ENCODE data around the gene EEF1G. TPM values are rescaled to one million over a fixed set of nuclear protein-coding genes. Genes with fewer than 3 reads are reported as not detected.

Gene EEF1G
- total RNA-seq, 4 donors from 2014 or later = 1,068 to 1,537 (median 1,375) TPM

DNA sequence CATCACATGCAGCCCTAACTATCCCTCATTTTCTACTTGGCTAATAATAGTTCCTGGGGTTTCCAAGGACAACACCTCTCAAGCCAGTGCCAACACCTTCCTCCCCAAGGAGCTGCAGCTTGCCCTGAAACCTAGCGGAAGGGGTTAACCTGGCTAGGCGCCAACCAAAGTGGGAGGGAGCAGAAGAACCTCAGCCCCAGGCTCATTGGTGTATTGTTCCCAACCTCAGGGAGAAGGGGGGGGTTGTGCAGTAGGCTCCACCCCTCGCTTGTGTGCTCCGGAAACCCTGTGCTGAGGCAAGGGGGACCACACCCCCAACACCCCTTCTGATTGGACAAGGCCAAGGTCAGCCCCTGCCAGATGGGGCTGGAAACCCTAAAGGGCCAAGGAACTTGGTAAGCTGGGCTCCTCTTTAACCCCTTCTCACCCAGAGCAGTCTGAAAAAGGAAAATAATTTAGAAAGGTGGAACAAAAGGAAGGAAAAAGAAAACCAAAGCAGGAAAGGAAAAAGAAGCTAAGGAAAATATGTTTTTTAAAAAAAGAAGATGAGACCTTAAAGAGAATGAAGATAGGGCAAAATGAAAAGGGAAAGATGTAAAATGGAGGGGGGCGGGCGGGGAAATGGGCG lies 25.5 kb upstream of the EEF1G start:
- peak; percentile 98 for DNase-seq (ENCODE audit: extremely low spot score)
- 46% methylated on average over 5 of the region's 7 CpGs for WGBS
- H3K9me3 ChIP-seq = no peaks in the 10 kb centered on the region
- TF ChIP-seq, protein P1, sequence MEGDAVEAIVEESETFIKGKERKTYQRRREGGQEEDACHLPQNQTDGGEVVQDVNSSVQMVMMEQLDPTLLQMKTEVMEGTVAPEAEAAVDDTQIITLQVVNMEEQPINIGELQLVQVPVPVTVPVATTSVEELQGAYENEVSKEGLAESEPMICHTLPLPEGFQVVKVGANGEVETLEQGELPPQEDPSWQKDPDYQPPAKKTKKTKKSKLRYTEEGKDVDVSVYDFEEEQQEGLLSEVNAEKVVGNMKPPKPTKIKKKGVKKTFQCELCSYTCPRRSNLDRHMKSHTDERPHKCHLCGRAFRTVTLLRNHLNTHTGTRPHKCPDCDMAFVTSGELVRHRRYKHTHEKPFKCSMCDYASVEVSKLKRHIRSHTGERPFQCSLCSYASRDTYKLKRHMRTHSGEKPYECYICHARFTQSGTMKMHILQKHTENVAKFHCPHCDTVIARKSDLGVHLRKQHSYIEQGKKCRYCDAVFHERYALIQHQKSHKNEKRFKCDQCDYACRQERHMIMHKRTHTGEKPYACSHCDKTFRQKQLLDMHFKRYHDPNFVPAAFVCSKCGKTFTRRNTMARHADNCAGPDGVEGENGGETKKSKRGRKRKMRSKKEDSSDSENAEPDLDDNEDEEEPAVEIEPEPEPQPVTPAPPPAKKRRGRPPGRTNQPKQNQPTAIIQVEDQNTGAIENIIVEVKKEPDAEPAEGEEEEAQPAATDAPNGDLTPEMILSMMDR (IDR thresholded peaks at IDR 0.05) = peak in 1 of 3 experiments; percentile 20
- TF ChIP-seq EP300 (IDR thresholded peaks at IDR 0.05) = no peak
- no peak for TF ChIP-seq POLR2A (IDR thresholded peaks at IDR 0.05; ENCODE audit: low read depth)
- peak; percentile 74 to 90 for TF ChIP-seq POLR2AphosphoS5 (IDR thresholded peaks at IDR 0.05)
- H3K4me1 ChIP-seq = peaks cover 33 to 59% (median 43%) of the 10 kb centered on the region in 4 donors
- H3K27me3 ChIP-seq = no peaks in the 10 kb centered on the region
- peak overlapping the region; percentile 67 to 100 (median 94) for H3K4me3 ChIP-seq
- intact Hi-C loops (cut with DNase I) = loop anchor here (10.0 kb wide), 1 partner anchor 256 kb away; no protein-coding TSS in a partner anchor
- H3K36me3 ChIP-seq = peaks cover 42 to 50% (median 48%) of the 10 kb centered on the region in 4 donors
- H3K27ac ChIP-seq (replicated peaks in 1 of 4) = peak overlapping the region; percentile 90 to 99 (median 98)

DNA sequence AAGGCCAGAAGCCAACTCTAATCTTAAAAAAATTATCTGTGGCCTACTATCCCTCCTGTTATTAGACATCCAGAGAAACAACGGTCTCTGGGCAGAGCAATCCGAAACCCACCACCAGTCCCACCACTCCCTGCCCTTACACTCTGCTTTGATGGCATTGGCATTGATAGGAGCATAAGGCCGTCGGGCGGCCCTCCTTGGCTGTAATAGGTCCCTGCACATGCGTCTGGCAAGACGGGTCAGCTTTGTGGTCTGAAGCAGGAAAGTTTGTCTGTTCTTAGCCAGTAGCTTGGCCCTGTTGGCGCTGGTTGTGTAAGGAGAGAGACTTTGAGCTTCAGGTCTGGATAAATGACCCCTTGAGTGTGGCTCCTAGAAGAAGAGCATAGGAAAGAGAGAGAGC lies 21.4 kb upstream of the EEF1G start:
- no peak for DNase-seq (ENCODE audit: extremely low spot score)
- Histone ChIP-seq H3K27me3 (no peaks in the 10 kb centered on the region), H3K27ac (replicated peaks in 1 of 4) (no peak overlapping the region), H3K9me3 (no peaks in the 10 kb centered on the region), H3K4me3 (no peak overlapping the region), H3K4me1 (peaks cover 43 to 63% (median 51%) of the 10 kb centered on the region in 4 donors), H3K36me3 (peaks cover 48 to 54% (median 52%) of the 10 kb centered on the region in 4 donors)
- intact Hi-C loops (cut with DNase I) = loop anchor here (10.0 kb wide), 1 partner anchor 260 kb away; no protein-coding TSS in a partner anchor
- TF ChIP-seq POLR2A (IDR thresholded peaks at IDR 0.05; ENCODE audit: low read depth) = no peak
- no peak for TF ChIP-seq EP300 (IDR thresholded peaks at IDR 0.05)
- TF ChIP-seq, protein P1 (IDR thresholded peaks at IDR 0.05) = no peak
- WGBS = 90% methylated on average over 8 of the region's 8 CpGs

DNA sequence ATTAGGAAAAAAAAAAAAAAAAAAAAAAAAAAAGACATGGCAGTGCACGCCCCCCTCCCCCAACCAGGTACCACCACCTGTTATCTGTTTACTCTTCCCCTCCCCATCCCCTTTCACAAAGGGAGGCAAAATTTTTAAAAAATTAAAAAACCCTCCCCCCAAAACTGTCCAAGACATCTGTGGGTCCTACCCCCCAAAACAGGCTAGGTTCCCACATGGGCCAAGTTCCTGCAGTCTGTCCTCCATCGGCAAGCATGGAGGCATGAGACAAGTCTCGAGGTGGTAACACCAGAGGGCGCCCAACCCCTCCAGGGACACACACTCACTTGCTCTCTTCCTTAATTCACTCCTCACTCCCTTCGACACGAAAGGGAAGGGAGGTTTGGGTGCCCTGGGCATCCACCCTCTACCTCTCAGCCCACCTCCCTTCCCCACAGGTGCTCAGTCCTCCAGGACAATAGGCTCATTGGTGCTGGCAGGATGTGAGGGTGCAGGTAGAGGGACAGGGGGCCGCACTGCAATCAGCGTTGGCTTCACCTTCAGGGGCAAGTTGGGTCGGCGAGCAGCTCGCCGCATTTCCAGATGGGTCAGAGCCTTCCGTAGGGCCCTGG lies 19.8 kb upstream of the EEF1G start:
- 53% methylated on average over 13 of the region's 13 CpGs for WGBS
- Histone ChIP-seq H3K36me3 (peaks cover 47 to 58% (median 55%) of the 10 kb centered on the region in 4 donors), H3K27ac (replicated peaks in 1 of 4) (peak overlapping the region; percentile 92 to 97 (median 94)), H3K4me1 (peaks cover 35 to 55% (median 44%) of the 10 kb centered on the region in 4 donors), H3K4me3 (no peak overlapping the region), H3K27me3 (no peaks in the 10 kb centered on the region), H3K9me3 (no peaks in the 10 kb centered on the region)
- TF ChIP-seq, protein P1 (IDR thresholded peaks at IDR 0.05) = peak; percentile 43 to 71 (median 55)
- TF ChIP-seq EP300 (IDR thresholded peaks at IDR 0.05) (no peak), POLR2AphosphoS5 (IDR thresholded peaks at IDR 0.05) (peak; percentile 22 to 39)
- DNase-seq (ENCODE audit: extremely low spot score) = no peak
- intact Hi-C loops (cut with DNase I) = loop anchor here (10.0 kb wide), 1 partner anchor 261 kb away; no protein-coding TSS in a partner anchor

DNA sequence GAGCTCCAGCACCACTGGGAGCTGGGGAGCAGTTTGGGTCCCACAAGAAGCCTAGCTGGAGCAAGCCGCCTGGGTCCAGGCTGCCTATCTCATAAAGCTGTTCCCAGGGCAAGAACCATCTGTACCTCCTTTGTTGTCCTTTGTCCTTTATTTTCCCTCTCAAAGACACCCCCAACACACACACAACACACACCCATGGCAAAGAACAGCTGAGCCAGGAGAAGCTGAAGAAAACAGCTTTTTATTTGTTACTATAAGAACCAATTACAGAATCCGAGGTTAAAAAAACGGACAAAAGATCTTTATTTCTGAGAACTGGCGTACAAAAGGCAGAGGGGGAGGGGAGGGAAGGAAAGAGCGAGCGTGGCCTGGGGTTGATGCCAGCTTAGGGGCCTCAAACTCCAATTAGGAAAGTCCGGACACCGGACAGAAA lies 19.3 kb upstream of the EEF1G start:
- intact Hi-C loops (cut with DNase I) = loop anchor here (10.0 kb wide), 1 partner anchor 262 kb away; no protein-coding TSS in a partner anchor
- Histone ChIP-seq H3K27ac (replicated peaks in 1 of 4) (peak overlapping the region; percentile 92 to 97 (median 94)), H3K27me3 (no peaks in the 10 kb centered on the region), H3K9me3 (no peaks in the 10 kb centered on the region), H3K4me1 (peaks cover 33 to 51% (median 40%) of the 10 kb centered on the region in 4 donors), H3K4me3 (no peak overlapping the region), H3K36me3 (peaks cover 42 to 58% (median 55%) of the 10 kb centered on the region in 4 donors)
- DNase-seq (ENCODE audit: extremely low spot score) = no peak
- 66% methylated on average over 8 of the region's 8 CpGs for WGBS
- TF ChIP-seq EP300 (IDR thresholded peaks at IDR 0.05) (no peak), POLR2A (IDR thresholded peaks at IDR 0.05; ENCODE audit: low read depth) (no peak), POLR2AphosphoS5 (IDR thresholded peaks at IDR 0.05) (no peak)
- TF ChIP-seq, protein P1 (IDR thresholded peaks at IDR 0.05) = no peak
